ENCODE results near the gene GTPBP8. TPM values are rescaled to one million over a fixed set of nuclear protein-coding genes. Genes with fewer than 3 reads are reported as not detected.
"Not testable (repeated sequence)": the region's sequence is repeated elsewhere in the genome, so short reads cannot be mapped to it uniquely, and the experiment has no call there.

The GTPBP8 gene
- total and polyA plus RNA-seq, 10 of the 15 experiments (the other 5 are each of a cell fraction or from before 2014, with no cell fraction given): 10.3 to 29.0 (median 17.0) TPM

- Histone ChIP-seq H2AFZ (ENCODE audit: control insufficient read depth, low read depth, low read length) (no peak overlapping the region), H4K20me1 (ENCODE audit: control insufficient read depth, insufficient read depth) (no peaks in the 10 kb centered on the region), H3K36me3 (ENCODE audit: control insufficient read depth in 2 of 2, insufficient read depth in 2 of 2, low read length in 1 of 2) (no peaks in the 10 kb centered on the region), H3K79me2 (ENCODE audit: control insufficient read depth, insufficient read depth, low read length) (no peaks in the 10 kb centered on the region), H3K27ac (ENCODE audit: control insufficient read depth, insufficient read depth) (no peak overlapping the region), H3K9ac (ENCODE audit: control insufficient read depth, insufficient read depth, low read length) (no peak overlapping the region), H3K4me1 (ENCODE audit: control insufficient read depth, insufficient read depth, low read length) (no peaks in the 10 kb centered on the region), H3K27me3 (replicated peaks in 1 of 2; ENCODE audit: control insufficient read depth in 2 of 2, insufficient read depth in 2 of 2, low read length in 1 of 2) (no peaks in the 10 kb centered on the region), H3K4me2 (ENCODE audit: control insufficient read depth, insufficient read depth) (no peak overlapping the region), H3K4me3 (no peak overlapping the region), H3K9me3 (replicated peaks; ENCODE audit: control insufficient read depth, insufficient read depth, low read length) (no peaks in the 10 kb centered on the region)
- TF ChIP-seq SREBF2 (IDR thresholded peaks at IDR 0.05; ENCODE audit: low read length) (no peak), SUPT20H (IDR thresholded peaks at IDR 0.05; ENCODE audit: borderline replicate concordance, control insufficient read depth, low read depth, low read length) (no peak), ZZZ3 (IDR thresholded peaks at IDR 0.05; ENCODE audit: control insufficient read depth, insufficient read length, low read depth) (no peak), CBX3 (IDR thresholded peaks at IDR 0.05; ENCODE audit: borderline replicate concordance, low read depth) (no peak), SPI1 (IDR thresholded peaks at IDR 0.05; ENCODE audit: borderline replicate concordance, insufficient read depth, low read depth, low read length) (no peak), ELK1 (IDR thresholded peaks at IDR 0.05; ENCODE audit: low read depth, low read length) (no peak), GATAD2B (conservative IDR thresholded peaks at IDR 0.05; ENCODE audit: low read depth) (no peak), ATF7 (IDR thresholded peaks at IDR 0.05; ENCODE audit: low read depth) (no peak), SIX5 (IDR thresholded peaks at IDR 0.05; ENCODE audit: low read depth, low read length, severe bottlenecking) (no peak), CHD4 (IDR thresholded peaks at IDR 0.05) (no peak), FOXK2 (IDR thresholded peaks at IDR 0.05) (no peak), ZBED1 (IDR thresholded peaks at IDR 0.05; ENCODE audit: borderline replicate concordance) (no peak), POLR2AphosphoS2 (IDR thresholded peaks at IDR 0.05; ENCODE audit: low read depth, low read length) (no peak), EZH2 (IDR thresholded peaks at IDR 0.05; ENCODE audit: borderline replicate concordance, control insufficient read depth, low read depth, low read length) (no peak), SIN3A (IDR thresholded peaks at IDR 0.05; ENCODE audit: low read depth, low read length) (no peak), MTA2 (IDR thresholded peaks at IDR 0.05; ENCODE audit: low read depth) (no peak)
- intact Hi-C loops (cut with micrococcal nuclease; ENCODE audit: unreplicated experiment) (no loop called here), in situ Hi-C loops (cut with MboI) (no loop called here)
- ChIA-PET CTCF (interaction anchor here (1.3 kb wide), 1 partner anchor 245 kb away, joined by 3 read pairs; no protein-coding TSS in a partner anchor), RAD21 (ENCODE audit: unreplicated experiment) (no interaction called here), POLR2A (no interaction called here), SMC1A (ENCODE audit: uncharacterized antibody, unreplicated experiment) (interaction anchor here (1.0 to 2.4 kb wide), 3 partner anchors 9 to 245 kb away, joined by 3 to 10 read pairs (median 9); no protein-coding TSS in a partner anchor)
- ATAC-seq: no peak
- WGBS (ENCODE audit: insufficient coverage, insufficient replicate concordance, low lambda C conversion rate, missing lambda C conversion rate): 0% methylated on average over 2 of the region's 2 CpGs
- DNase-seq (ENCODE audit: low read depth, low spot score): no peak
- no peak for FAIRE-seq
- no TSS peak for BruUV-seq (replicated peaks)
Measured at GRCh38 chr3:113043686-113044085, 52.9 kb downstream of the GTPBP8 start.

- intact Hi-C loops (cut with micrococcal nuclease; ENCODE audit: unreplicated experiment); H3K27me3 ChIP-seq (replicated peaks in 1 of 2; ENCODE audit: control insufficient read depth in 2 of 2, insufficient read depth in 2 of 2, low read length in 1 of 2); H2AFZ ChIP-seq (ENCODE audit: control insufficient read depth, low read depth, low read length); in situ Hi-C loops (cut with MboI); H3K9ac ChIP-seq (ENCODE audit: control insufficient read depth, insufficient read depth, low read length); FAIRE-seq; H3K4me1 ChIP-seq (ENCODE audit: control insufficient read depth, insufficient read depth, low read length); H3K9me3 ChIP-seq (replicated peaks; ENCODE audit: control insufficient read depth, insufficient read depth, low read length); H3K36me3 ChIP-seq (ENCODE audit: control insufficient read depth in 2 of 2, insufficient read depth in 2 of 2, low read length in 1 of 2); BruUV-seq (replicated peaks); POLR2A ChIA-PET; H4K20me1 ChIP-seq (ENCODE audit: control insufficient read depth, insufficient read depth); ATAC-seq; CTCF ChIA-PET; DNase-seq (ENCODE audit: low read depth, low spot score); H3K79me2 ChIP-seq (ENCODE audit: control insufficient read depth, insufficient read depth, low read length); SMC1A ChIA-PET (ENCODE audit: uncharacterized antibody, unreplicated experiment); H3K27ac ChIP-seq (ENCODE audit: control insufficient read depth, insufficient read depth); H3K4me3 ChIP-seq; H3K4me2 ChIP-seq (ENCODE audit: control insufficient read depth, insufficient read depth); RAD21 ChIA-PET (ENCODE audit: unreplicated experiment): not testable (repeated sequence)
- WGBS (ENCODE audit: insufficient coverage, insufficient replicate concordance, low lambda C conversion rate, missing lambda C conversion rate): 96% methylated on average over 10 of the region's 55 CpGs
Measured at GRCh38 chr3:113046186-113046965, 55.6 kb downstream of the GTPBP8 start.

Data from GM12878 (cell line).